Spleen (tissue), 11 donors: ENCODE results near the gene ATG10. TPM values are rescaled to one million over a fixed set of nuclear protein-coding genes. Genes with fewer than 3 reads are reported as not detected.

Experiments
- DNase-seq: peaks from one replicate; pipeline ENCODE4 v3.0.0-alpha.2; 2020
- H3K27ac ChIP-seq, 8 donors: fragments of 200-600 bp; sonication (generic) in 7 of 8; 1 replicate in 4 of 8; 2 replicates in 4 of 8; pipeline versions ENCODE4 v1.5.0 to v1.8.0; 2016 to 2021; ENCODE audit warnings: inconsistent platforms in 4 of 8, mild to moderate bottlenecking in 4 of 8, moderate library complexity in 1 of 8
- H3K27me3 ChIP-seq, 7 donors: fragments of 200-600 bp; sonication (generic) in 6 of 7; replicated peaks in 1 of 7; 1 replicate in 4 of 7; 2 replicates in 3 of 7; pipeline versions ENCODE4 v1.5.0 to v1.8.0; 2016 to 2021; ENCODE audit warnings: inconsistent platforms in 3 of 7, mild to moderate bottlenecking in 1 of 7
- H3K36me3 ChIP-seq, 6 donors: fragments of 200-600 bp; sonication (generic) in 5 of 6; 1 replicate in 4 of 6; 2 replicates in 2 of 6; pipeline versions ENCODE4 v1.5.0 to v1.8.0; 2016 to 2021; ENCODE audit warnings: inconsistent platforms in 2 of 6
- H3K4me1 ChIP-seq, 6 donors: fragments of 200-600 bp; sonication (generic) in 5 of 6; 1 replicate in 3 of 6; 2 replicates in 3 of 6; pipeline versions ENCODE4 v1.5.0 to v1.8.0; 2016 to 2021; ENCODE audit warnings: inconsistent platforms in 3 of 6
- H3K4me3 ChIP-seq, 8 donors: fragments of 200-600 bp; sonication (generic) in 7 of 8; 1 replicate in 4 of 8; 2 replicates in 4 of 8; pipeline versions ENCODE4 v1.5.0 to v1.8.0; 2016 to 2021; ENCODE audit warnings: inconsistent platforms in 4 of 8, mild to moderate bottlenecking in 4 of 8, moderate library complexity in 2 of 8
- H3K9me3 ChIP-seq, 8 donors: fragments of 200-600 bp; sonication (generic) in 7 of 8; 1 replicate in 4 of 8; 2 replicates in 4 of 8; pipeline versions ENCODE4 v1.5.0 to v1.8.0; 2016 to 2021; ENCODE audit warnings: inconsistent platforms in 4 of 8
- POLR2A ChIP-seq, 3 donors: fragments of 450-650 bp; IDR thresholded peaks; one replicate each; pipeline ENCODE4 v1.5.1; 2017; ENCODE audit warnings: antibody characterized with exemption in 3 of 3, mild to moderate bottlenecking in 1 of 3
- POLR2AphosphoS5 ChIP-seq, 3 donors: sonication (generic); formaldehyde crosslinking; IDR thresholded peaks; one replicate each; pipeline ENCODE4 v1.5.1; 2017; ENCODE audit warnings: antibody characterized with exemption in 3 of 3
- WGBS, 5 donors: extraction: QIAGEN DNeasy Blood & Tissue Kit in 3 of 5; methylation state at CpG; one replicate each; pipeline versions ENCODE4 v1.1.5 to v1.1.7; 2013 to 2018; 5-methylcytosine and 5-hydroxymethylcytosine counted together
- intact Hi-C: fragments of 100-400 bp; cut with DNase I; formaldehyde crosslinking; loops from one replicate; pipeline ENCODE4 v1.15.0; 2023; ENCODE audit warnings: low total_unique reads
- polyA plus RNA-seq, 3 donors: library from polyadenylated mRNA; stranded (reverse); fragments of 200-250 nt; gene quantifications; one replicate each; pipeline ENCODE4 v1.2.1, GENCODE V29; 2013
- total RNA-seq, 7 donors: library from RNA; depleted of rRNA in 3 of 7; stranded (reverse); fragments of >200 nt in 3 of 7; fragmentation: NEBNext Ultra II Directional in 4 of 7; extraction: Animal tissue kit (Norgen Biotek cat#: 25700) in 4 of 7; gene quantifications; one replicate each; pipeline versions ENCODE4 v1.1.0 to v1.2.1, GENCODE V29; 2016 to 2021
- TF ChIP-seq, protein P1 (sequence below), 11 experiments: fragments of 200-600 bp in 7 of 11; fragments of 450-650 bp in 4 of 11; sonication (generic) in 4 of 11; IDR thresholded peaks in 8 of 11; conservative IDR thresholded peaks in 3 of 11; 1 replicate in 7 of 11; 2 replicates in 4 of 11; pipeline versions ENCODE4 v1.4.0 to v1.8.0; 2016 to 2021; ENCODE audit warnings: antibody characterized with exemption in 11 of 11, inconsistent platforms in 4 of 11, mild to moderate bottlenecking in 1 of 11
- donor health status: healthy with polysubstance abuse.
- donor health status: DM: no; HTN: no; CAD: no; lungs with moderate emphysema.
- donor health status: DM: no; HTN: no; CAD: no.
- donor health status: Bipolar disorder and iron deficiency.
- donor health status: healthy.
- donor health status: DM: no; HTN: no; CAD: no.
- donor health status: DM: yes; HTN: yes; CAD: no.

ATG10 gene
- total and polyA plus RNA-seq, 10 donors: 1.7 to 9.1 (median 5.0) TPM

DNA sequence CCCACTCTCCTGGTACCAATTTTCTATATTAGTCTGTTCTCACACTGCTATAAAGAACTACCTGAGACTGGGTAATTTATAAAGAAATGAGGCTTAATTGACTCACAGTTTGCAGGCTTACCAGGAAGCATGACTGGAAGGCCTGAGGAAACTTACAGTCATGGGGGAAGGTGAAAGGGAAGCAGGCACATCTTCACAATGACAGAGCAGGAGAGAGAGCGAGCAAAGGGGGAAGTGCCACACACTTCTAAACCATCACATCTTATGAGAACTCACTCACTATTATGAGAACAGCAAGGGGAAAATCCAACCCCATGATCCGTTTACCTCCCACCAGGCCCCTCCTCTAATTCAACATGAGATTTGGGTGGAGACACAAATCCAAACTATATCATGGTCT lies 72.2 kb downstream of the ATG10 start:
- intact Hi-C loops: no loop called here
- Histone ChIP-seq H3K4me3 (no peak overlapping the region), H3K36me3 (peaks cover 0 to 11% (median 0%) of the 10 kb centered on the region in 6 donors), H3K9me3 (peaks cover 0 to 24% (median 16%) of the 10 kb centered on the region in 8 donors), H3K27me3 (no peaks in the 10 kb centered on the region), H3K4me1 (no peaks in the 10 kb centered on the region), H3K27ac (peak overlapping the region in 3 of 8 donors; percentile 30 to 47 (median 37))
- WGBS, 5 donors: 57 to 69% (median 65%) methylated on average over 2 of the region's 2 CpGs
- TF ChIP-seq POLR2AphosphoS5 (IDR thresholded peaks at IDR 0.05): no peak
- no peak for TF ChIP-seq POLR2A (IDR thresholded peaks at IDR 0.05)
- TF ChIP-seq, protein P1, sequence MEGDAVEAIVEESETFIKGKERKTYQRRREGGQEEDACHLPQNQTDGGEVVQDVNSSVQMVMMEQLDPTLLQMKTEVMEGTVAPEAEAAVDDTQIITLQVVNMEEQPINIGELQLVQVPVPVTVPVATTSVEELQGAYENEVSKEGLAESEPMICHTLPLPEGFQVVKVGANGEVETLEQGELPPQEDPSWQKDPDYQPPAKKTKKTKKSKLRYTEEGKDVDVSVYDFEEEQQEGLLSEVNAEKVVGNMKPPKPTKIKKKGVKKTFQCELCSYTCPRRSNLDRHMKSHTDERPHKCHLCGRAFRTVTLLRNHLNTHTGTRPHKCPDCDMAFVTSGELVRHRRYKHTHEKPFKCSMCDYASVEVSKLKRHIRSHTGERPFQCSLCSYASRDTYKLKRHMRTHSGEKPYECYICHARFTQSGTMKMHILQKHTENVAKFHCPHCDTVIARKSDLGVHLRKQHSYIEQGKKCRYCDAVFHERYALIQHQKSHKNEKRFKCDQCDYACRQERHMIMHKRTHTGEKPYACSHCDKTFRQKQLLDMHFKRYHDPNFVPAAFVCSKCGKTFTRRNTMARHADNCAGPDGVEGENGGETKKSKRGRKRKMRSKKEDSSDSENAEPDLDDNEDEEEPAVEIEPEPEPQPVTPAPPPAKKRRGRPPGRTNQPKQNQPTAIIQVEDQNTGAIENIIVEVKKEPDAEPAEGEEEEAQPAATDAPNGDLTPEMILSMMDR (IDR thresholded peaks at IDR 0.05 in 8 of 11, conservative IDR thresholded peaks at IDR 0.05 in 3 of 11): no peak
- no peak for DNase-seq

DNA sequence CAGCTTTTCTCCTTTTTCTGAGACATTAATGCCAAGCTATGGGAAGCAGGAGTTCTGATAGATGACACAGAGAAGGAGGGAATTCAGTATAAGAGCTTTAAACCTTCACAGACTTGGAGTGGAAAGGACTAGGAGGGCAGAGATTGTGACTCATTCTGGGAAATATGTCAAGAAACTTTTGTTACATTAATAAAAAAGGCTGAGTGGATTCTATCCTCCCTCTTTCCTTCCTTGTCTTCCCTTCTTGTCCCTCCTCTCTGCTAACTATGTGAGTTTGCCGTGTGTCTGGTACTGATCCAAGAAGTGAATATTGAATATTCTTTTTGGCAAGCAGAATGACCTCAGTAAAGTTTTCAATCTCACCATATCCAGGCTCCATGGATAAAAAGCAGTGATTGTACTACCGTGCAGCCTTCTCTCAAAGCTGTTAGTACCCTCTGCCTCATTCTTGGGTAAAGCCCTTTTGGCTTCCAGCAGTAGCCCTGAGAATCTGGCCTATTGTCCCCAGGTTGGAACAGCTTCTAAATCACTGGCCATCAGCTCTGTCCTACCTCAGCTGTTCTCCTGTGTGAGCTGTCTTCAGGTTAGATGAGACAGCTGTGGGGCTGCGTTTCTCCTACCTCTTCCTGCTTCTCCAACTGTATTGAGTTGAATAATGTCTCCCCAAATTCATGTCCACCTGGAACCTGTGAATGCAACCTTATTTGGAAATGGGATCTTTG lies 73.9 kb downstream of the ATG10 start:
- Histone ChIP-seq H3K27ac (no peak overlapping the region), H3K4me1 (no peaks in the 10 kb centered on the region), H3K4me3 (no peak overlapping the region), H3K36me3 (peaks cover 0 to 11% (median 0%) of the 10 kb centered on the region in 6 donors), H3K9me3 (peaks cover 0 to 24% (median 16%) of the 10 kb centered on the region in 8 donors), H3K27me3 (no peaks in the 10 kb centered on the region)
- no peak for DNase-seq
- WGBS, 5 donors: 81 to 93% (median 88%) methylated on average over 3 of the region's 3 CpGs
- intact Hi-C loops: no loop called here
- TF ChIP-seq, protein P1 (IDR thresholded peaks at IDR 0.05 in 8 of 11, conservative IDR thresholded peaks at IDR 0.05 in 3 of 11): no peak
- TF ChIP-seq POLR2A (IDR thresholded peaks at IDR 0.05): no peak
- TF ChIP-seq POLR2AphosphoS5 (IDR thresholded peaks at IDR 0.05): no peak

DNA sequence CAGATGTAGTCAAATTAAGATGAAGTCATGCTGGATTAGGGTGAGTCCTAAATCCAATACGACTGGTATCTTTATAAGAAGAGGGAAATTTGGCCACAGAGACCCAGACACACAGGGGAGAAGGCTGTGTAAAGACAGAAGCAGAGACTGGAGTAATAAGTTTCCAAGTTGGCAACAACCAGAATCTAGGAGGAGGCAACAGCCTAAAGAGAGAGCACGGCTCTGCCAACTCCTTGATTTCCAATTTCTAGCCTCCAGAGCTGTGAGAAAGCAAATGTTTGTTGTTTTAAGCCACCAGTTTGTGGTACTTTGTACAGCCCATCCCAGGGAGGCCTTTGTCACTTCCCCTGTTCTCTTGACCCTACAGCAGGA lies 74.4 kb downstream of the ATG10 start:
- 74 to 93% (median 88%) methylated on average over 2 of the region's 2 CpGs for WGBS, 5 donors
- TF ChIP-seq POLR2AphosphoS5 (IDR thresholded peaks at IDR 0.05): no peak
- Histone ChIP-seq H3K4me1 (no peaks in the 10 kb centered on the region), H3K36me3 (peaks cover 0 to 11% (median 0%) of the 10 kb centered on the region in 6 donors), H3K27ac (no peak overlapping the region), H3K9me3 (peaks cover 0 to 24% (median 16%) of the 10 kb centered on the region in 8 donors), H3K27me3 (no peaks in the 10 kb centered on the region), H3K4me3 (no peak overlapping the region)
- intact Hi-C loops: no loop called here
- DNase-seq: no peak

DNA sequence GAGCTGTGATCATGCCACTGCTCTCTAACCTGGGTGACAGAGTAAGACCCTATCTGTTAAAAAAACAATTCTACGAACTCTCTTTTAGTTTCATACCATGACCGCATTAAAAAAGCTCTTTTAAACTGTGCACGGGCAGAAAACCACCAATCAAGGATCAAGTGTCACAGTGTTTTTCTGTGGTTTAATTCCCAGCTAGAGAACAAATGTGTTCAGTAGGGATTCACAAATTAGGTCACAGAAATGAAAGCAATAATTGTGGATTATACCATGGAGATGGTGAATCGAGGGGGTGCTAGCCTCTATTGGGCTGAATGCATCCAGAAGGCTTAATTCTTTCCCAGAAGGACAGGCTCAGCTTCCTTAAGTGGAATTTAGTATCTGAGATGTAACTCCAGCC lies 79.1 kb downstream of the ATG10 start:
- Histone ChIP-seq H3K9me3 (peaks cover 0 to 7% (median 0%) of the 10 kb centered on the region in 8 donors), H3K4me3 (no peak overlapping the region), H3K4me1 (no peaks in the 10 kb centered on the region), H3K36me3 (no peaks in the 10 kb centered on the region), H3K27ac (no peak overlapping the region), H3K27me3 (no peaks in the 10 kb centered on the region)
- 90 to 97% (median 93%) methylated on average over 4 of the region's 4 CpGs for whole genome bisulfite sequencing, 5 donors
- TF ChIP-seq POLR2A (IDR thresholded peaks at IDR 0.05) (no peak), POLR2AphosphoS5 (IDR thresholded peaks at IDR 0.05) (no peak)
- TF ChIP-seq, protein P1 (IDR thresholded peaks at IDR 0.05 in 8 of 11, conservative IDR thresholded peaks at IDR 0.05 in 3 of 11): no peak
- intact Hi-C loops: no loop called here
- no peak for DNase-seq
